Loucy (cell line): ENCODE data around the gene TMEM81.

ENCODE experiments used
- EZH2phosphoT487 ChIP-seq: fragments of 200-600 bp; IDR thresholded peaks from 2 replicates; pipeline ENCODE4 v1.6.1; 2018; ENCODE audit warnings: antibody characterized with exemption, mild to moderate bottlenecking, moderate library complexity, borderline replicate concordance
- TF ChIP-seq, protein P1 (sequence below): fragments of 200-600 bp; sonication (generic); conservative IDR thresholded peaks from 2 replicates; pipeline ENCODE4 v1.5.1; 2014; ENCODE audit warnings: mild to moderate bottlenecking, antibody characterized with exemption, low read length

DNA sequence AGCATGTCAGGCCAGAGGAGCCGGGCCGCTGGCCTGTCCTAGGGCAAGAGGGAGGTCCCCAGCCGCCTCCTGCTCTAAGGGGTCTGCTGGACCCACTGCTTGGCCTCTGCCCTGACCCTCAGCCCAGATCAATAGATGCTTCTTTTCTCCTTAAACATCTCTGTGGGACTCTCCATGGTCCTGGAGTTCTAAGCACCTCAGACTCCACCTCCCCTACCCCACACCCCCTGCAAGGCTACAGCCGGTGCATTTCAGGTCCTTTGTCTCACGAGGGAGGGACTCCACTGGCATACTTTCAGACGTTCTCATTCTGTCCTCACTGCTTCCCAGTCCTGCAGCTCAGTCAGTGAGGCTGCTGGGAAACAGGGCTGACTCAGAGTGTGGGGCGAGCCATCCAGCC is 30.2 kb downstream of the TMEM81 start:
- TF ChIP-seq, protein P1, sequence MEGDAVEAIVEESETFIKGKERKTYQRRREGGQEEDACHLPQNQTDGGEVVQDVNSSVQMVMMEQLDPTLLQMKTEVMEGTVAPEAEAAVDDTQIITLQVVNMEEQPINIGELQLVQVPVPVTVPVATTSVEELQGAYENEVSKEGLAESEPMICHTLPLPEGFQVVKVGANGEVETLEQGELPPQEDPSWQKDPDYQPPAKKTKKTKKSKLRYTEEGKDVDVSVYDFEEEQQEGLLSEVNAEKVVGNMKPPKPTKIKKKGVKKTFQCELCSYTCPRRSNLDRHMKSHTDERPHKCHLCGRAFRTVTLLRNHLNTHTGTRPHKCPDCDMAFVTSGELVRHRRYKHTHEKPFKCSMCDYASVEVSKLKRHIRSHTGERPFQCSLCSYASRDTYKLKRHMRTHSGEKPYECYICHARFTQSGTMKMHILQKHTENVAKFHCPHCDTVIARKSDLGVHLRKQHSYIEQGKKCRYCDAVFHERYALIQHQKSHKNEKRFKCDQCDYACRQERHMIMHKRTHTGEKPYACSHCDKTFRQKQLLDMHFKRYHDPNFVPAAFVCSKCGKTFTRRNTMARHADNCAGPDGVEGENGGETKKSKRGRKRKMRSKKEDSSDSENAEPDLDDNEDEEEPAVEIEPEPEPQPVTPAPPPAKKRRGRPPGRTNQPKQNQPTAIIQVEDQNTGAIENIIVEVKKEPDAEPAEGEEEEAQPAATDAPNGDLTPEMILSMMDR, result no peak
- TF ChIP-seq EZH2phosphoT487, result no peak
